ENCODE data around the gene SEC14L1. TPM values are rescaled to one million over a fixed set of nuclear protein-coding genes. Genes with fewer than 3 reads are reported as not detected.

SEC14L1 gene
- total RNA-seq, 1 experiment from 2014 or later: 58.6 TPM

DNA sequence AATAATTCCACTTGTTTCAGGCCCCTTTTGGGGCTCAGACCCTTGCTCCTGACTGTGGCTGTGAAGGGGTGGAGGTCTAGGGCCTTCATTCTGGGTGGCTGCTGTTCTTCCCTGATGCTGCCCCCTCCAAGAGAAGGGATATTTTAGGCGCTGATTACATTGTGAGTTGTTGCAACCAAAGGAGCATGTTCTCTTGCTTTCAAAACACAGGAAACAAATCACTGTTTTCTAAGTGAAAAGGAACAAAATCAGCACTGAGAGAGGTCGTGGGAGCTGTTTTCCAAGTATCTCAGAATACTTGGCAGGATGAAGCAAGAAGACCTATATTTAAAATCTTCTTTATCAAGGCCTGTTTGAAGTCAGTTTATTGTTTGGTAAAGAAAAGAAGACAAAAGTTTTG, 25.3 kb upstream of the SEC14L1 start:
- no peak for DNase-seq
- H3K56ac ChIP-seq (ENCODE audit: insufficient read length, low read depth, low read length): no peak overlapping the region
- TF ChIP-seq, protein P1, sequence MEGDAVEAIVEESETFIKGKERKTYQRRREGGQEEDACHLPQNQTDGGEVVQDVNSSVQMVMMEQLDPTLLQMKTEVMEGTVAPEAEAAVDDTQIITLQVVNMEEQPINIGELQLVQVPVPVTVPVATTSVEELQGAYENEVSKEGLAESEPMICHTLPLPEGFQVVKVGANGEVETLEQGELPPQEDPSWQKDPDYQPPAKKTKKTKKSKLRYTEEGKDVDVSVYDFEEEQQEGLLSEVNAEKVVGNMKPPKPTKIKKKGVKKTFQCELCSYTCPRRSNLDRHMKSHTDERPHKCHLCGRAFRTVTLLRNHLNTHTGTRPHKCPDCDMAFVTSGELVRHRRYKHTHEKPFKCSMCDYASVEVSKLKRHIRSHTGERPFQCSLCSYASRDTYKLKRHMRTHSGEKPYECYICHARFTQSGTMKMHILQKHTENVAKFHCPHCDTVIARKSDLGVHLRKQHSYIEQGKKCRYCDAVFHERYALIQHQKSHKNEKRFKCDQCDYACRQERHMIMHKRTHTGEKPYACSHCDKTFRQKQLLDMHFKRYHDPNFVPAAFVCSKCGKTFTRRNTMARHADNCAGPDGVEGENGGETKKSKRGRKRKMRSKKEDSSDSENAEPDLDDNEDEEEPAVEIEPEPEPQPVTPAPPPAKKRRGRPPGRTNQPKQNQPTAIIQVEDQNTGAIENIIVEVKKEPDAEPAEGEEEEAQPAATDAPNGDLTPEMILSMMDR (conservative IDR thresholded peaks at IDR 0.05): no peak
- no peak overlapping the region for H2BK12ac ChIP-seq (ENCODE audit: insufficient read length, low read depth, low read length)
- H3K27me3 ChIP-seq (ENCODE audit: insufficient read depth, low read length): no peaks in the 10 kb centered on the region
- H3T11ph ChIP-seq (ENCODE audit: low read length): no peak overlapping the region
- H3K23ac ChIP-seq (ENCODE audit: insufficient read length, low read depth, low read length): no peak overlapping the region
- Mint-ChIP-seq H3K36me3 (ENCODE audit: insufficient read depth in 1 of 3, low read depth in 3 of 3) (no peaks in the 10 kb centered on the region), H3K27me3 (ENCODE audit: low read depth) (no peaks in the 10 kb centered on the region), H3K4me3 (no peak overlapping the region), H3K9me3 (no peaks in the 10 kb centered on the region; a peak in 1 of 5 replicates), H3K27ac (peak overlapping the region in 1 of 3 experiments; percentile 34; a peak in 1 of 7 replicates), H3K4me1 (peaks cover 2 to 3% of the 10 kb centered on the region in 2 experiments; a peak in 3 of 4 replicates)
- no peak overlapping the region for H3K4ac ChIP-seq (ENCODE audit: low read depth, low read length)
- no peaks in the 10 kb centered on the region for H4K20me1 ChIP-seq (ENCODE audit: control insufficient read depth, insufficient read depth, insufficient read length)
- H3K79me2 ChIP-seq (ENCODE audit: insufficient read depth, low read length): no peaks in the 10 kb centered on the region
- H4K91ac ChIP-seq (ENCODE audit: insufficient read length, low read depth, low read length): no peak overlapping the region
- H2BK15ac ChIP-seq (ENCODE audit: low read depth, low read length): no peak overlapping the region
- no peak overlapping the region for H3K18ac ChIP-seq (ENCODE audit: insufficient read length, low read depth, low read length)
- no peaks in the 10 kb centered on the region for H3K9me3 ChIP-seq (ENCODE audit: control insufficient read depth, low read depth, low read length)
- no peak overlapping the region for H3K9ac ChIP-seq (ENCODE audit: extremely low read depth, insufficient read length, low read length)
- H2BK5ac ChIP-seq (ENCODE audit: insufficient read length, low read length): no peak overlapping the region
- H4K5ac ChIP-seq (ENCODE audit: insufficient read length, low read depth, low read length): no peak overlapping the region
- H2BK20ac ChIP-seq (ENCODE audit: low read depth, low read length, poor library complexity, severe bottlenecking): no peak overlapping the region
- no CpG with 5 or more reads among the region's 2 CpGs for WGBS (ENCODE audit: extremely low coverage, insufficient read length, low lambda C conversion rate)
- H3K14ac ChIP-seq (ENCODE audit: insufficient read depth, low read length): no peak overlapping the region
- no peak overlapping the region for H2BK120ac ChIP-seq (ENCODE audit: low read depth, low read length, poor library complexity, severe bottlenecking)
- H4K8ac ChIP-seq (replicated peaks; ENCODE audit: insufficient read length, low read depth, low read length): no peak overlapping the region
- H2AK5ac ChIP-seq (ENCODE audit: insufficient read length, low read length): no peak overlapping the region
- H3K4me1 ChIP-seq (ENCODE audit: insufficient read depth, low read length): no peaks in the 10 kb centered on the region
- no peak overlapping the region for H3K27ac ChIP-seq (ENCODE audit: insufficient read length, low read depth, low read length)
- no peaks in the 10 kb centered on the region for H3K23me2 ChIP-seq (ENCODE audit: insufficient read length, low read depth, low read length, poor library complexity, severe bottlenecking)
- H3K79me1 ChIP-seq (ENCODE audit: insufficient read depth, low read depth, low read length, poor library complexity, severe bottlenecking): no peaks in the 10 kb centered on the region
- no peak overlapping the region for H2AFZ ChIP-seq (ENCODE audit: low read length)
- no peak overlapping the region for H3K4me2 ChIP-seq (ENCODE audit: insufficient read depth, insufficient read length, low read length)
